IPS DF 4.7 (cell line): ENCODE measurements around the gene MKLN1.
"Not testable (repeated sequence)": the region's sequence is repeated elsewhere in the genome, so short reads cannot be mapped to it uniquely, and the experiment has no call there.

ENCODE experiments used
- DNase-seq: peaks from one replicate; pipeline ENCODE4 v3.0.0-alpha.2; 2013; ENCODE audit warnings: low spot score; ENCODE audit errors: extremely low read depth

MKLN1 gene

DNA sequence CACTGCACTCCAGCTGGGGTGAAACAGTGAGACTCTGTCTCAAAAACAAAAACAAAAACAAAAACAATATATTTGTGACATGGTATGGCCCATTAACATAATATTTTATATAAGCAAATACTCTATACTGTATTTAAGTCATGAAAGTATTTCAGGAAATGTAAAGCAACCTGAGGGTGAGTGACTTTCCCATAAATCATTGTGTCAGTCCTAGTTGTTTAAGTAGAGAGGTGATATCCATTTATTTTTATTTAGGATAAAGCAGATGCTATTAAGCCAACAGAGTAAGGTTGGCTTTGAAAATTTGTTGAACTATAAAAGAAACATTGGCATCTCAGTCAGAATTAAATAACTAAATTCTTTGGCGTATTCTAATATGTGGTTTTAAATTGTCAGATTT, 60.5 kb downstream of the MKLN1 start:
- DNase-seq = no peak

- no peak for DNase-seq
Measured at GRCh38 chr7:131390275-131390674, 62.6 kb downstream of the MKLN1 start.

DNA sequence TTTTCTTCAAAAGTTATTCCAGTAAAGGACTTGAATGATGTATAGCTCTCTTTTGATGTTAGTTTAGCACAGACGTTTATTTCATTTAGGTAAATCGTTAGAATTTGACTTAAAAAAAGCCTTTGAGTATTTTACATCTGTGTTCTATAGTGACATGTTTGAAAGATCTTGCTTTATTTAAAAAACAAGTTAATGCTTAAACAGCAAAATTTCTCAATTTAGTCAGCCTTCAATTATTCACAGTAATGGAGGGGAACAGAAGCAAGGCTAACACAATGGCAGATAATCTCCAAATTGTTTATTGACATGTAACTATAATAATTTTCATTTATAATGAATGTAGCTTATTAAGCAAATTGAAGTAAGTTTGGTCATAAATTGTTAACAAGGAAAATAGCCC, 63.5 kb downstream of the MKLN1 start:
- DNase-seq = no peak

- DNase-seq = no peak
Measured at GRCh38 chr7:131400681-131401176, 73.1 kb downstream of the MKLN1 start.

- no peak for DNase-seq
Measured at GRCh38 chr7:131401194-131401593, 73.5 kb downstream of the MKLN1 start.

DNA sequence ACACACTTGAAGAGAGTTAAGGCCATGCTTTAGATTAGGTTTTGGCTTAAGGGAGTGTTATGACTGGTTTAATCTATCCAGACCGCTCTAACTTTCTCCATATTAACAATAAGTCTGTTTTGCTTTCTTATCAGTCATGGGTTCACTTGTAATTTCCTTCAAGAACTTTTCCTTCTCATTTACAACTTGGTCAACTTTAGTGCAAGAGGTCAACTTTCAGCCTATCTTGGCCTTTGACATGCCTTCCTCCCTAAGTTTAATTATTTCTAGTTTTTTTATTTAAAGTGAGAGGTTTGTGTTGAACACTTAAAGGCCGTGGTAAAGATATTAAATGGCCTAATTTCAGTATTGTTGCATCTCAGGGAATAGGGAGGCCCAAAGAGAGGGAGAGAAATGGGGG, 75.6 kb downstream of the MKLN1 start:
- no peak for DNase-seq

DNA sequence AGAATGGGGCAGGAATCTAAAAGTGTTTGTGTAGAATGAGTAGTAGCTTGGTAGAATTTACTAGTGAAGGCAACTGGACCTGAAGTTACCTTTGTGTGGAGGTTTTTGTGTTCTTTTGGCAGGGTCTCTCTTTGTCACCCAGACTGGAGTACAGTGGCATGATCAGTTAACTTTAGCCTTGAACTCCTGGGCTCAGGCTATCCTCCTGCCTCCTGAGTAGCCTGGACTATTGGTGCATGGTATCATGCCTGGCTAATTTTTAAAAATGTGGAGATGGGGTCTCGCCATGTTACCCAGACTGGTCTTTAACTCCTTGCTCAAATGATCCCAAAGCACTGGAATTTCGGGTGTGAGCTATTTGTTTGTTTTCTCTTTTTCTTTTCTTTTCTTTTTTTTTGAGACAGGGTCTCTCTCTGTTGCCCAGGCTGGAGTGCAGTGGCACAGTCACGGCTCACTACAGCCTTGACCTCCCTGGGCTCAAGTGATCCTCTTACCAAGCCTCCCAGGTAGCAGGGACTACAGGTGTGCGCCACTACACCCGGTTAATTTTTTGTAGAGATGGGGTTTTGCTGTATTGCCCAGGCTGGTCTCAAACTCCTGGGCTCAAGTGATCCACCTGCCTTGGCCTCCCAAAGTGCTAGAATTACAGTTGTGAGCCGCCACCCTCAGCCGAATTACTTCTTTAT, 76.7 kb downstream of the MKLN1 start:
- DNase-seq = no peak

- DNase-seq = no peak
Measured at GRCh38 chr7:131409129-131409766, 81.6 kb downstream of the MKLN1 start.

DNA sequence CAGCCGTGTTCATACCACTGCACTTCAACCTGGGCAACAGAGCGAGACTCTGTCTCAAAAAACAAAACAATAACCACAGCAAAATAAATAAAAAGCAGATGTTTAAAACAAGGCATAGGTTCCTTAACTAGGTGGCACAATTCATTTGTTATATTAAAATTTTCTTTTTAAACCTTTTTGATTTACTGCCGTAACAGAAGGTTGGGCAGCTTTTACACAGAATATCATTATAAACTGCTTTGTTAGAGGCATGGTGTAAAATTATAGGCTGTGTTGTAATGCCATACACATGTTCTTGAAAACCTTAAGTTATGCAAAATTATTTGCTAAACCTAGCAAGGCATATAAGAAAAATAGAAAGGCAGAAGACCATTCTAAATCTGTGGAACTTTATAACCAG, 84.4 kb downstream of the MKLN1 start:
- no peak for DNase-seq

DNA sequence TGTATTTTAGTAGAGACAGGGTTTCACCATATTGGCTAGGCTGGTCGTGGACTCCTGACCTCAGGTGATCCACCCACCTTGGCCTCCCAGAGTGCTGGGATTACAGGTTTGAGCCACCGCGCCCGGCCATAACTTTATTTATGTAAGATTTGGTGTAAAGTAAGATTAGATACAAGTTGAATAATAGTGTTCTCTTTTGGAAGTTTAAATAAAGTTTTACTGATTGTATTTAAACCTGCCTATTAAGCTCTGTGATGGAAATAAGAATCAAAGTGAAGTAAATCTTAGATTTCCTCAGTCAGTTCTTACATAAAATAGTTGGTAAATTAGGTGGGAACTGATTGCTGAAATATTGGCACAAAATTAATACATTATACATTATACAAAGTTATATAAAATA, 86.0 kb downstream of the MKLN1 start:
- no peak for DNase-seq

DNA sequence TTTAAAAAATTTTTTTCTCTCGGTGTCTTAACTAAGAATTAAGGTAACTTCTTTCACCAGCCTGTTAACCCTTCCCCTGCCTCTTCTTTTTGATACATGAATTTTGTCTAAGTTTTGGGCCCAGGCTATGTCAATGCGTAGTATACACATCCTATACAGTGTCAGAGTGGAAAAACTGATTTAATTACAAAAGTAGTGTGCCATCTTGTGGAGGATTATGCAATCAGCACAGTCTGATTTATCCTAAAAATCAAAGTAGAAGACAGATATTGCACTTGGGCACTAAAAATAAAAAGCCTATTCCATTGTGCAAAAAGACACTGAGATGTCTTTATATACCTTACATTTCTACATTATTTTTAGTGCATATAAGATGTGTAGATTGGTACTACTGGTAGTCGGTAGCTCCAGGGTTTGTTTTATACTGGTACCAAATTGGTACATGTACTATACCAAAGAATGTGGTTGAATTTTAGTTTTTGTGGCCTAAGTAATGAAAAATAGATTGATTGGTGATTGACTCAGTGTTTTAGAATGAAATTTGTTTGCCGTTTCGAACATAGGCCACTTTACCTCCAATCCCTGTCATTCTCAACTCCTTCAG, 96.6 kb downstream of the MKLN1 start:
- no peak for DNase-seq

- no peak for DNase-seq
Measured at GRCh38 chr7:131425992-131426391, 98.3 kb downstream of the MKLN1 start.

- not testable (repeated sequence) for DNase-seq
Measured at GRCh38 chr7:131430826-131431225, 103.2 kb downstream of the MKLN1 start.

- DNase-seq = no peak
Measured at GRCh38 chr7:131431289-131431688, 103.6 kb downstream of the MKLN1 start.

- no peak for DNase-seq
Measured at GRCh38 chr7:131431756-131432155, 104.1 kb downstream of the MKLN1 start.

DNA sequence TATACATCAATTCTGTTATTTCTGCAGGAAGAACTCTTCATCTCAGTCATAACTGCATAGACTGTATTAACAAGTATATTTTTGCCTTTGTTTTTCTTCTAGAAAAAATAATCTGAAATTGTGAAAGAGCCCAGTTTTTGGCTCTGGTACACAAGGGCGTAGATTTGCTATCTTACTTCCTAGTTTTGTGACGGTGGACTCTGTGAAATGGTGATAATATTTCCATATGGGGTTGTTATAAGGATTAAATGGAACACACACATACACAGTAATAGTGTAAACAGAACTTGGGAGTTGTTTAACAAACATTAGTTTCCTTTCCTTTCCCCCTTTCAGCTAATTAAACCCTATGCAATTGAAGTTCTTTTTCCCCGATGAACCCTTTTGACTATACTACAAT, 108.7 kb downstream of the MKLN1 start:
- DNase-seq = no peak

DNA sequence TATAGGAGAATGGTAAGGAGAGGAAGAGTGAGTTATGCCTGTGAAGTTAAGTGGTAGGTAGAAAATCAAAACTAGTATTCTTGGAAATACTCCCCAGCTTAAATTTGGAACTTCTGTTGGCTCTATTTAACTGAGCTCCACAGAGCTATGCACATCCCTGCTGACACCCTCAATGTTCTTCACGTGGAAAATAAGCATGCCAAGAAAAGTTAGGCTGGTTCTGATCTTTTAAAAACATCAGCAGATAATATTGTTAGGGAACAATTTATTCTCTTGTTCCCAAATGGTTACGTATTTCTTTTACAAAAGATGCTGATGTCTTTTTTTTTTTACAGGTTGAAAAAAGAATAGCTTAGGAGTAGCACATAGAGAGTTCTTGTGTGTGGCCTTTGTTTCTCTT, 111.3 kb downstream of the MKLN1 start:
- no peak for DNase-seq

GRCh38 chr7:131443496-131443895, 115.8 kb downstream of the MKLN1 start:
- no peak for DNase-seq

DNA sequence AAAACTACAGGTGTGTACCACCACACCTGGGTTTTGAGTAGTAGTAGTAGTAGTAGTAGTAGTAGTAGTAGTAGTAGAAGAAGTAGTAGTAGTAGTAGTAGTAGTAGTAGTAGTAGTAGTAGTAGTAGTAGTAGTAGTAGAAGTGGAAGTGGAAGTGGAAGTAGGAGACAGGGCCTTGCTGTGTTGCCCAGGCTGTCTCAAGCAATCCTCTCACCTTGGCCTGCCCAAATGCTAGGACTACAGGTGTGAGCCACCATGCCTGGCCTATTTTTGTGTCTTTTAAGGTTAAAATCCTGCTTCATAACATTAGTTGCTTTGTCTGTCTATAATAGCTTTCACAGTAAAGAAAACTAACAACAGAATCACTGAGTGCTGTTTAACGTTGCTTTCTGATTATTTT, 117.0 kb downstream of the MKLN1 start:
- DNase-seq = no peak

DNA sequence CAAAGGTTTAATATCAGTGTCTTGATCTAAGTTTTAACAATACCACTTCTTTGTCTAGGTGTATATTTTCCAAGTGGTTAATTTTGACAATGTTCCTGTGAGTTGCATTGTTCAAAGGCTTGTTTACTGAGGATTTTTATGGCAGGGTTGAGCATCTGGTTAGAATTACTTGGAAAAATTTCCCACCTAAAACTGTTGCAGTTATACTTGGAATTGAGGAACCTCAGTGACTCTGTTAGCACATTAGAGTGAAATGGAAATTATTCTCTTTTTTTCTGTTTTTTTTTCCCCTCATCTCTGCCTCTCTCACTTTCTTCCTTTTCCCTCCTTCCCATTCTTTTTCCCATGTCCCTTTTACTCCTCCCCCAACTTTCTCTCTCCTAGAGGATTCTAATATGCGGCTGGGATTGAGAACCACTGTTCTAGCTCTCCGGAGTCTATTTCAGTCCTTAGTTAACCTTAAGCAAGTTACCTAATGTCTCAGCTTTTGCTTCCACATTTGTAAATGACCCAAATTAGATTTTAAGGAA, 121.8 kb downstream of the MKLN1 start:
- no peak for DNase-seq

DNA sequence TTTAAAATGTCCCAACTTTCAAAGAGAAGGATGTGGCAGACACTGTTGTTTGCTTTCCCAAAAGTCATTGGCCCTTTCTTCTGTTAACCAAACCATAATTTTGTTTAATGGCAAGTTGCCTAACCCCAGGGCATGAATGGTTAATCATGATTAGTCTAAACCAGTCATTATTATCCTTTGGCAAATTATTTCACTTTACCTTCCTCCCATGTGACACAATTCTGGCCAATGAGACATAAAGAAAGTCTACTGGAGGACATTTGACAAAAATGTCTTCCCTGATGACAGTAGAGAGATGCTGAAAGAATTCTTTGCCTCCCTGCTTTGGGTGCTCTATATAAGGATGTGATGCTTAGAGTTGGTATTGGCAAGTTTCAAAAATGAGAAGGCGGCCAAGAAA, 126.8 kb downstream of the MKLN1 start:
- DNase-seq = no peak

DNA sequence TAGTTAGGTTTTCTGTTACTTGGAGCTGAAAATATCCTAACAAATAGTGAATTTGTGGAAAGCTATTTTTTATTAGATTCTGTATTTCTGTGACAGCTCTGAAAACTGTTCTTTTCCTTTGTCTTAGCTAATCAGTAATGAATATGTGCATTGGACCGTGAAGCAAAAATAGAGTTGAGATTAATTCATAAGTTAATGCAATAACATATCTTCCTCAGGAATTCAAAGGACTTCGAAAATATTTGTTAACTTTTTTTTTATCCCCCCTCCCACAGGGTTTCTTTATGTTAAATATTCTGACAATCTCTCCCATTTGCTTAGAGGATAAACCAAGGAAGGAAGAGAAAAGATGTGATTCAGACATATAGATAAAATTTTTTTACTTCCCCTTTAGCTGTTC, 127.3 kb downstream of the MKLN1 start:
- no peak for DNase-seq

DNA sequence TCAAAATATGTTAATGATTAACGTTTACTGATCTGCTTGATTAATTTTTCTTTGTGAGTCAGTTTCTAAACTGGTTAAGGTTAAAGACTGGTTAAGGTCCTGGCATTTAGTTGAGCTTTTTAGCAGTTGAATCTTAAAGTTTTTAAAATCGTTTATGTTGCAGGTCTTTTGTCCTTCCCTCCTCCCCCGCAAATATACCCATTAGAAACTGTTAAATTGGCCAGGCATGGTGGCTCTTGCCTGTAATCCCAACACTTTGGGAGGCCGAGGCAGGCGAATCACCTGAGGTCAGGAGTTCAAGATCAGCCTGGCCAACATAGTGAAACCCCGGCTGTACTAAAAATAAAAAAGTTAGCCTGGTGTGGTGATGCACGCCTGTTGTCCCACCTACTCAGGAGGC, 127.9 kb downstream of the MKLN1 start:
- DNase-seq = no peak
